GM19395 (cell line): ENCODE data around the gene RDH11.

Experiments used
- ATAC-seq: cut with Tn5 transposase; IDR thresholded peaks from one replicate; pipeline ENCODE4 v1.9.1; 2021; ENCODE audit warnings: mild to moderate bottlenecking, moderate library complexity; ENCODE audit not compliant: unreplicated experiment

RDH11 gene

GRCh38 chr14:67650694-67651093 is 44.9 kb downstream of the RDH11 start:
- ATAC-seq: no peak

- ATAC-seq: no peak
Measured at GRCh38 chr14:67650151-67650550, 45.4 kb downstream of the RDH11 start.

GRCh38 chr14:67646131-67646530 is 49.4 kb downstream of the RDH11 start:
- no peak for ATAC-seq

GRCh38 chr14:67645414-67645813 is 50.1 kb downstream of the RDH11 start:
- ATAC-seq: no peak

- no peak for ATAC-seq
Measured at GRCh38 chr14:67644428-67644827, 51.1 kb downstream of the RDH11 start.

GRCh38 chr14:67643713-67644112 is 51.9 kb downstream of the RDH11 start:
- no peak for ATAC-seq

GRCh38 chr14:67641902-67642749 is 53.4 kb downstream of the RDH11 start:
- ATAC-seq: no peak

GRCh38 chr14:67641480-67641879 is 54.1 kb downstream of the RDH11 start:
- no peak for ATAC-seq

GRCh38 chr14:67638642-67639041 is 56.9 kb downstream of the RDH11 start:
- ATAC-seq: no peak

- no peak for ATAC-seq
Measured at GRCh38 chr14:67636361-67636919, 59.1 kb downstream of the RDH11 start.

GRCh38 chr14:67633451-67634147 is 62.0 kb downstream of the RDH11 start:
- no peak for ATAC-seq

- no peak for ATAC-seq
Measured at GRCh38 chr14:67630938-67631337, 64.6 kb downstream of the RDH11 start.

GRCh38 chr14:67630186-67630585 is 65.4 kb downstream of the RDH11 start:
- ATAC-seq: no peak

GRCh38 chr14:67627519-67627918 is 68.0 kb downstream of the RDH11 start:
- no peak for ATAC-seq
